ENCODE results near the gene ANAPC7. TPM values are rescaled to one million over a fixed set of nuclear protein-coding genes. Genes with fewer than 3 reads are reported as not detected.

The ANAPC7 gene
- total RNA-seq, 1 experiment from 2014 or later = 85.8 TPM

- no peaks in the 10 kb centered on the region for H3K9me3 ChIP-seq (ENCODE audit: control insufficient read depth, insufficient read depth, low read depth, low read length)
- H3K27me3 ChIP-seq (ENCODE audit: control insufficient read depth, insufficient read depth, low read length) = no peaks in the 10 kb centered on the region
- intact Hi-C loops (cut with micrococcal nuclease; ENCODE audit: unreplicated experiment) (no loop called here), in situ Hi-C loops (cut with HindIII; ENCODE audit: low pct_unique_long_range_greater_than_20kb, low sequenced_read_pairs) (no loop called here)
- POLR2A ChIA-PET = interaction anchor here (0.5 kb wide), 1 partner anchor 208 kb away, joined by 4 read pairs; no protein-coding TSS in a partner anchor
- BruUV-seq (replicated peaks) = no TSS peak
- H3K36me3 ChIP-seq (ENCODE audit: control insufficient read depth, insufficient read depth, low read length) = peaks cover 62% of the 10 kb centered on the region
- TF ChIP-seq TCF7L2 (IDR thresholded peaks at IDR 0.05; ENCODE audit: low read depth, low read length) = no peak
- no peak for TF ChIP-seq REST (IDR thresholded peaks at IDR 0.05; ENCODE audit: insufficient read depth in 1 of 2, low read depth in 2 of 2, low read length in 1 of 2)
- TF ChIP-seq CTCF (IDR thresholded peaks at IDR 0.05) = no peak
- TF ChIP-seq POLR2AphosphoS5 (IDR thresholded peaks at IDR 0.05; ENCODE audit: low read depth, low read length) = no peak
- no peak for TF ChIP-seq SIN3A (IDR thresholded peaks at IDR 0.05; ENCODE audit: borderline replicate concordance, insufficient read depth, low read depth, low read length)
- no peaks in the 10 kb centered on the region for H3K4me1 ChIP-seq (ENCODE audit: control insufficient read depth, insufficient read depth, low read length)
- no peak overlapping the region for H3K27ac ChIP-seq (ENCODE audit: low read length)
- no peak for DNase-seq (ENCODE audit: low read depth, low spot score)
- ATAC-seq = no peak
- CTCF ChIA-PET = no interaction called here
- no peak overlapping the region for H3K4me3 ChIP-seq (ENCODE audit: low read depth in 2 of 2, low read length in 2 of 2)
Measured at GRCh38 chr12:110337912-110338710, 65.4 kb downstream of the ANAPC7 start.

- Histone ChIP-seq H3K4me3 (ENCODE audit: low read depth in 2 of 2, low read length in 2 of 2) (no peak overlapping the region), H3K9me3 (ENCODE audit: control insufficient read depth, insufficient read depth, low read depth, low read length) (no peaks in the 10 kb centered on the region), H3K27ac (ENCODE audit: low read length) (no peak overlapping the region), H3K4me1 (ENCODE audit: control insufficient read depth, insufficient read depth, low read length) (no peaks in the 10 kb centered on the region), H3K36me3 (ENCODE audit: control insufficient read depth, insufficient read depth, low read length) (peaks cover 56% of the 10 kb centered on the region), H3K27me3 (ENCODE audit: control insufficient read depth, insufficient read depth, low read length) (no peaks in the 10 kb centered on the region)
- BruUV-seq (replicated peaks) = no TSS peak
- DNase-seq (ENCODE audit: low read depth, low spot score) = no peak
- POLR2A ChIA-PET = no interaction called here
- TF ChIP-seq CTCF (IDR thresholded peaks at IDR 0.05) = no peak
- in situ Hi-C loops (cut with HindIII; ENCODE audit: low pct_unique_long_range_greater_than_20kb, low sequenced_read_pairs) = no loop called here
- ATAC-seq = no peak
- intact Hi-C loops (cut with micrococcal nuclease; ENCODE audit: unreplicated experiment) = no loop called here
- CTCF ChIA-PET = interaction anchor here (0.6 to 1.1 kb wide), 2 partner anchors 96 to 137 kb away, joined by 5 to 7 read pairs; no protein-coding TSS in a partner anchor
Measured at GRCh38 chr12:110335481-110336045, 67.9 kb downstream of the ANAPC7 start.

All from Panc1 (cell line).